ENCODE measurements around the gene KCTD16.

Gene KCTD16

GRCh38 chr5:144167998-144168397, 2.7 kb upstream of the KCTD16 start:
- DNase-seq: no peak

- DNase-seq: no peak
These were observed 783 bp upstream of the KCTD16 start for GRCh38 chr5:144169904-144170275.

- no peak for DNase-seq
These were observed 3.1 kb downstream of the KCTD16 start for GRCh38 chr5:144173766-144174165.

- no peak for DNase-seq
These were observed 6.9 kb downstream of the KCTD16 start for GRCh38 chr5:144177548-144177947.

- DNase-seq: no peak
These were observed 8.6 kb downstream of the KCTD16 start for GRCh38 chr5:144179226-144179625.

GRCh38 chr5:144183254-144183889, 12.7 kb downstream of the KCTD16 start:
- peak; percentile 11 to 31 for DNase-seq

GRCh38 chr5:144187699-144188294, 17.1 kb downstream of the KCTD16 start:
- peak; percentile 81 for DNase-seq

- DNase-seq: peak; percentile 84 to 85
These were observed 19.2 kb downstream of the KCTD16 start for GRCh38 chr5:144189800-144190429.

- no peak for DNase-seq
These were observed 20.9 kb downstream of the KCTD16 start for GRCh38 chr5:144191531-144191930.

- DNase-seq: peak; percentile 76 to 83
These were observed 21.3 kb downstream of the KCTD16 start for GRCh38 chr5:144191998-144192397.

- no peak for DNase-seq
These were observed 22.0 kb downstream of the KCTD16 start for GRCh38 chr5:144192661-144193060.

GRCh38 chr5:144194144-144194543, 23.5 kb downstream of the KCTD16 start:
- no peak for DNase-seq

- no peak for DNase-seq
These were observed 24.8 kb downstream of the KCTD16 start for GRCh38 chr5:144195448-144195847.

GRCh38 chr5:144196612-144197011, 25.9 kb downstream of the KCTD16 start:
- DNase-seq: no peak

GRCh38 chr5:144198386-144198785, 27.7 kb downstream of the KCTD16 start:
- no peak for DNase-seq

GRCh38 chr5:144201588-144201987, 30.9 kb downstream of the KCTD16 start:
- DNase-seq: no peak

GRCh38 chr5:144202072-144202471, 31.4 kb downstream of the KCTD16 start:
- DNase-seq: no peak

- no peak for DNase-seq
These were observed 32.1 kb downstream of the KCTD16 start for GRCh38 chr5:144202726-144203125.

- DNase-seq: peak; percentile 30 to 43
These were observed 33.3 kb downstream of the KCTD16 start for GRCh38 chr5:144203750-144204596.

GRCh38 chr5:144205141-144205551, 34.5 kb downstream of the KCTD16 start:
- no peak for DNase-seq

- DNase-seq: no peak
These were observed 35.5 kb downstream of the KCTD16 start for GRCh38 chr5:144206141-144206540.

GRCh38 chr5:144207875-144208444, 37.3 kb downstream of the KCTD16 start:
- no peak for DNase-seq

- DNase-seq: no peak
These were observed 38.7 kb downstream of the KCTD16 start for GRCh38 chr5:144209361-144209760.
